LNCAP (cell line): Measurements from ENCODE around the gene MPZL2.

Experiments
- CTCF ChIP-seq: fragments of 450-650 bp; IDR thresholded peaks from 2 replicates; pipeline ENCODE4 v1.5.1; 2017; ENCODE audit warnings: mild to moderate bottlenecking

Gene MPZL2

GRCh38 chr11:118212131-118212725 lies 51.9 kb downstream of the MPZL2 start:
- TF ChIP-seq CTCF = no peak

GRCh38 chr11:118211006-118211405 lies 53.1 kb downstream of the MPZL2 start:
- no peak for TF ChIP-seq CTCF

GRCh38 chr11:118210323-118210722 lies 53.8 kb downstream of the MPZL2 start:
- no peak for TF ChIP-seq CTCF

GRCh38 chr11:118209033-118209432 lies 55.1 kb downstream of the MPZL2 start:
- no peak for TF ChIP-seq CTCF

- no peak for TF ChIP-seq CTCF
Measured at GRCh38 chr11:118207079-118207478, 57.0 kb downstream of the MPZL2 start.

GRCh38 chr11:118206391-118207031 lies 57.6 kb downstream of the MPZL2 start:
- TF ChIP-seq CTCF = no peak

- no peak for TF ChIP-seq CTCF
Measured at GRCh38 chr11:118205606-118206378, 58.3 kb downstream of the MPZL2 start.
